OCI-LY7 (cell line): Measurements from ENCODE around the gene GYS1. TPM values are rescaled to one million over a fixed set of nuclear protein-coding genes. Genes with fewer than 3 reads are reported as not detected.

Source experiments
- BruUV-seq: library from RNA; stranded (reverse); fragments of 400-500 nt; replicated peaks from 2 replicates; lab custom pipeline; 2021; lab: Mats Ljungman, UMichigan
- CTCF ChIA-PET: fragments of 300-600 bp; sonication (Branson Sonifier 250); formaldehyde crosslinking; loops from one replicate; lab custom pipeline; 2022; ENCODE audit warnings: antibody characterized with exemption; ENCODE audit not compliant: unreplicated experiment; lab: Charles Lee
- POLR2A ChIA-PET: fragments of 300-600 bp; sonication (Branson Sonifier 250); formaldehyde crosslinking; loops from one replicate; lab custom pipeline; 2022; ENCODE audit warnings: antibody characterized with exemption; lab: Charles Lee
- DNase-seq: peaks from one replicate; pipeline ENCODE4 v3.0.0-alpha.2; 2015; ENCODE audit warnings: low spot score
- H2AFZ ChIP-seq: fragments of 200-600 bp; sonication (generic), shearing (Covaris generic); 2 replicates; pipeline ENCODE4 v1.6.1; 2014; ENCODE audit warnings: mild to moderate bottlenecking, antibody characterized with exemption, low read length, moderate library complexity
- H3K27ac ChIP-seq: fragments of 200-600 bp; sonication (generic); 2 replicates; pipeline ENCODE4 v1.5.1; 2014; ENCODE audit warnings: mixed run types, low read depth, mild to moderate bottlenecking, moderate library complexity, low read length, inconsistent platforms; ENCODE audit not compliant: poor library complexity, severe bottlenecking
- H3K36me3 ChIP-seq: fragments of 200-600 bp; sonication (generic); 2 replicates; pipeline ENCODE4 v1.6.1; 2014; ENCODE audit warnings: mild to moderate bottlenecking, antibody characterized with exemption, low read length, moderate library complexity, mixed read lengths; ENCODE audit not compliant: insufficient read depth
- H3K4me1 ChIP-seq: fragments of 200-600 bp; sonication (generic); 2 replicates; pipeline ENCODE4 v1.5.1; 2014; ENCODE audit warnings: mild to moderate bottlenecking, low read length; ENCODE audit not compliant: insufficient read depth, poor library complexity, severe bottlenecking
- H3K4me2 ChIP-seq: fragments of 200-600 bp; sonication (generic); 2 replicates; pipeline ENCODE4 v1.6.1; 2014; ENCODE audit warnings: mild to moderate bottlenecking, low read length
- H3K4me3 ChIP-seq: fragments of 200-600 bp; sonication (generic); 2 replicates; pipeline ENCODE4 v1.5.1; 2014; ENCODE audit warnings: mild to moderate bottlenecking, low read depth, low read length; ENCODE audit not compliant: poor library complexity, severe bottlenecking
- H3K79me2 ChIP-seq: fragments of 200-600 bp; sonication (generic); 2 replicates; pipeline ENCODE4 v1.6.1; 2016; ENCODE audit warnings: low read depth, mild to moderate bottlenecking, low read length, moderate library complexity, mixed read lengths; ENCODE audit not compliant: insufficient read depth
- H3K9me2 ChIP-seq: fragments of 200-600 bp; sonication (generic); 2 replicates; pipeline ENCODE4 v1.6.1; 2016; ENCODE audit warnings: mild to moderate bottlenecking, low read length, mixed read lengths; ENCODE audit not compliant: insufficient read depth
- H3K9me3 ChIP-seq: fragments of 200-600 bp; sonication (generic); 2 replicates; pipeline ENCODE4 v1.6.1; 2014; ENCODE audit warnings: mild to moderate bottlenecking, mixed run types, low read length, mixed read lengths
- H4K20me1 ChIP-seq: fragments of 200-600 bp; sonication (generic); 2 replicates; pipeline ENCODE4 v1.6.1; 2014; ENCODE audit warnings: mild to moderate bottlenecking, antibody characterized with exemption, low read length, moderate library complexity, mixed read lengths; ENCODE audit not compliant: insufficient read depth
- CTCF ChIP-seq: fragments of 200-600 bp; sonication (generic); conservative IDR thresholded peaks from 2 replicates; pipeline ENCODE4 v1.5.1; 2014; ENCODE audit warnings: mild to moderate bottlenecking, antibody characterized with exemption, low read length, moderate library complexity, mixed read lengths
- EZH2phosphoT487 ChIP-seq: fragments of 200-600 bp; sonication (generic); IDR thresholded peaks from 2 replicates; pipeline ENCODE4 v1.6.1; 2018; ENCODE audit warnings: low read depth, borderline replicate concordance, mild to moderate bottlenecking, mixed run types, antibody characterized with exemption, low read length, moderate library complexity, mixed read lengths
- intact Hi-C: fragments of 100-400 bp; cut with micrococcal nuclease; formaldehyde crosslinking; loops from one replicate; pipeline ENCODE4 v1.10.0; 2022; ENCODE audit not compliant: unreplicated experiment
- total RNA-seq, 2 experiments: library from RNA; depleted of rRNA in 1 of 2; stranded (reverse); fragments of >200 nt in 1 of 2; shearing (Covaris generic) in 1 of 2; gene quantifications; 2 replicates each; pipeline ENCODE4 v1.2.3, GENCODE V29; 2014 to 2022

The GYS1 gene
- total RNA-seq, 2 experiments from 2014 or later, result 20.0 to 29.9 TPM

GRCh38 chr19:48969276-48970138 lies 23.6 kb downstream of the GYS1 start:
- TF ChIP-seq CTCF (no peak), EZH2phosphoT487 (no peak)

GRCh38 chr19:48968813-48969218 lies 24.3 kb downstream of the GYS1 start:
- Histone ChIP-seq H3K9me2 (no peaks in the 10 kb centered on the region), H3K4me2 (no peak overlapping the region), H4K20me1 (no peaks in the 10 kb centered on the region), H3K79me2 (peaks cover 17% of the 10 kb centered on the region; the same call in 1 of the 2 replicates), H3K36me3 (peaks cover 47% of the 10 kb centered on the region), H3K4me1 (peaks cover 51% of the 10 kb centered on the region), H2AFZ (no peak overlapping the region), H3K4me3 (no peak overlapping the region), H3K27ac (no peak overlapping the region), H3K9me3 (no peaks in the 10 kb centered on the region)
- intact Hi-C loops, result no loop called here
- BruUV-seq, result no TSS peak
- DNase-seq, result no peak
- TF ChIP-seq CTCF (no peak), EZH2phosphoT487 (no peak)
- POLR2A ChIA-PET, result no interaction called here
- CTCF ChIA-PET, result interaction anchor here (0.7 kb wide), 1 partner anchor 173 kb away, joined by 3 read pairs; no protein-coding TSS in a partner anchor

More at GRCh38 chr19:48969276-48970138, 23.6 kb downstream of the GYS1 start:
- intact Hi-C loops, result loop anchor here (2.0 to 5.0 kb wide), 2 partner anchors 175 to 322 kb away; partner anchors contain the start of gene CA11
- Histone ChIP-seq H3K9me3 (no peaks in the 10 kb centered on the region), H2AFZ (no peak overlapping the region), H3K4me2 (no peak overlapping the region), H3K79me2 (peaks cover 12% of the 10 kb centered on the region; the same call in 1 of the 2 replicates), H3K36me3 (peaks cover 53% of the 10 kb centered on the region), H4K20me1 (no peaks in the 10 kb centered on the region), H3K4me1 (peaks cover 44% of the 10 kb centered on the region), H3K27ac (peak overlapping the region; percentile 24), H3K9me2 (no peaks in the 10 kb centered on the region), H3K4me3 (no peak overlapping the region)
- DNase-seq, result peak; percentile 79
- ChIA-PET CTCF (interaction anchor here (0.7 to 1.7 kb wide), 2 partner anchors 127 to 174 kb away, joined by 3 to 5 read pairs; no protein-coding TSS in a partner anchor), POLR2A (no interaction called here)
- no TSS peak for BruUV-seq
